GM13977 (cell line): ENCODE measurements around the gene FUT1.
"Not testable (repeated sequence)": the region's sequence is repeated elsewhere in the genome, so short reads cannot be mapped to it uniquely, and the experiment has no call there.

ENCODE experiments used
- DNase-seq: peaks from one replicate; pipeline ENCODE4 v3.0.0; 2012; ENCODE audit warnings: low spot score
- CTCF ChIP-seq: IDR thresholded peaks from 2 replicates; pipeline ENCODE4 v1.5.1; 2012; ENCODE audit warnings: mild to moderate bottlenecking, control low read depth; ENCODE audit not compliant: insufficient read depth; ENCODE audit errors: extremely low read depth, missing control alignments
- in situ Hi-C: fragments of 300-500 bp; cut with MboI; formaldehyde crosslinking; loops from one replicate; pipeline ENCODE4 v1.12.0; 2022; ENCODE audit warnings: low sequenced_read_pairs, low pct_unique_long_range_greater_than_20kb, mixed read lengths, inconsistent platforms; ENCODE audit not compliant: unreplicated experiment

The FUT1 gene

GRCh38 chr19:48795055-48795684 lies 42.7 kb upstream of the FUT1 start:
- DNase-seq, result peak; percentile 91
- in situ Hi-C loops, result no loop called here
- peak; percentile 89 for TF ChIP-seq CTCF

GRCh38 chr19:48794291-48794690 lies 41.9 kb upstream of the FUT1 start:
- DNase-seq, result no peak
- no peak for TF ChIP-seq CTCF
- in situ Hi-C loops, result no loop called here

GRCh38 chr19:48793271-48793670 lies 40.8 kb upstream of the FUT1 start:
- in situ Hi-C loops, result no loop called here
- TF ChIP-seq CTCF, result no peak
- no peak for DNase-seq

- DNase-seq, in situ Hi-C loops: not testable (repeated sequence)
Measured at GRCh38 chr19:48787331-48787730, 34.9 kb upstream of the FUT1 start.

- in situ Hi-C loops, DNase-seq: not testable (repeated sequence)
Measured at GRCh38 chr19:48786422-48786821, 34.0 kb upstream of the FUT1 start.

GRCh38 chr19:48784527-48784926 lies 32.1 kb upstream of the FUT1 start:
- no peak for DNase-seq
- in situ Hi-C loops, result no loop called here
- TF ChIP-seq CTCF, result peak; percentile 11

- DNase-seq, result no peak
- in situ Hi-C loops, result no loop called here
- TF ChIP-seq CTCF, result no peak
Measured at GRCh38 chr19:48780631-48781391, 28.4 kb upstream of the FUT1 start.
